NCI-H446 (cell line): ENCODE results near the gene ARHGEF18.
"Not testable (repeated sequence)": the region's sequence is repeated elsewhere in the genome, so short reads cannot be mapped to it uniquely, and the experiment has no call there.

Experiments used
- DNase-seq, 2 experiments: peaks; one replicate each; lab custom pipeline; 2025; lab: John Stamatoyannopoulos, UW

ARHGEF18 gene

GRCh38 chr19:7346997-7347396 lies 1.7 kb upstream of the ARHGEF18 start:
- not testable (repeated sequence) for DNase-seq

GRCh38 chr19:7349231-7349591 lies 474 bp downstream of the ARHGEF18 start:
- no peak for DNase-seq

DNA sequence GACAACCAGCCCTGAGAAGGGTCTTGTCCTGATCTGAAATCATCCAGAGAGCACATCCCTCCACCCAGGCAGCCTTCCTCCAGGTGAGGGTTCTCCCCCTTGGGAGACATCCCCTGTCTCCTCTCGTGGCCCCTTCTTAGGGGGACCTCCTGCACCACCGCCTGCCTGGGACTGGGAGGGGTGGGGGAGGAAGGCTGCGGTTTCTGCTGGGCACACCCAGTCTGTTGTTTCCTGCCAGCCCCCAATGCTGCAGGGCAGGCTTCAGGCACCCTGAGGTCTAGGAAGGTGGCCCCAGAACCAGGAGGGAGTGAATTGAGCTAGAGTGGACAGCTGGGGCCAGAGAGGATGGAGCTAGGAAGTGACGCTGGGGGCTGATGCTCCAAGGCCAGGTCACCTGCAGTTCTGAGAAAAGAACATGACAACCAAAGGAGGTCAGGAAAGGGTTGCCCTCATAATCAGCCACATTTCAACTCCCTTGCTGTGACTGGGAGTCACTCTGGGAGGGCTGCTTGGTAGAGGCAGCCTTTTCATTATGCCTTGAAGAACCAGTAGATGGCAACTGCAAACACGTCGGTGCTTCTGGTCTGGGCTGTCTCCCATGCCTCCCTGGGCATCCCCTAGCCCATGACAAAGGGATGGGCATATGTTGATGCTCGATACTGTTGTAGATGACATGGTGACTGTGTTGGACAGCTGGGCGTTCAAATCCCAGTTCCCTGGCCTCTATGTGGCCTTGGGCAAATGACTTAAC lies 1.4 kb downstream of the ARHGEF18 start:
- DNase-seq, result no peak

DNA sequence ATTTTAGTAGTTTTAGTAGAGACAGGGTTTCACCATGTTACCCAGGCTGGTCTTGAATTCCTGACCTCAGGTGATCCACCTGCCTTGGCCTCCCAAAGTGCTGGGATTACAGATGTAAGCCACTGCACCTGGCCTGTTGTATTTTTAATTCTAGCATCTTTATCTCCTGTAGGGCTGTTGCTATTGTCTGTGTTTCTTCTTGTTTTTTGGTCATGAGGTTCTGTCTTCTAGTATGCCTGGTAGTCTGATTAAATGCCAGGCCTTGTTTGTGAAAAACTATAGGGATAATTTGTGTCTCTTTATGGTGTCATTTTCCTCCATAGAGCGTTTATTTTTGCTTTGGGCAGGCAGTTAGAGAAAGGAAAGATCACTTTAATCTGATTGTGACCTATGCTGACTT lies 3.1 kb downstream of the ARHGEF18 start:
- no peak for DNase-seq

- DNase-seq, result no peak
Measured at GRCh38 chr19:7355151-7355820, 6.5 kb downstream of the ARHGEF18 start.

DNA sequence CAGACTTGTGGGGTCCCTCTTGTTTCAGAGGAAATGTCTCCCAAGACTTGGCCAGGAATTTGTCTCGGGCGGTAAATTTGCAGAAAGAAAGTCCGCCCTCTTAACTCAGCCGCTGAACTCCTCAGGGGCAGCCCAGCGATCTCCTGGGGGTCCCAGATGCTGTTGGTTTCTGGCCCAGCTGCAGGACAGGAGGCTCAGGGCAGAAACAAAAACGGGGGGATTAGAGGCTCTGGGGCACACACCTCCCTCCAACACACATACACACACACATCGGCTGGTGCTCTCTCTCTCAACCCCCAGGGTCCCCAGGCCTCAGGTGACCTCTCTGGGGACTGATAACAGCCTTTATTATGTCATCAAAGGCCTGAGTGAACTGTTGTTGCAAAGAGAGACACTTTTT lies 7.1 kb downstream of the ARHGEF18 start:
- DNase-seq, result no peak

DNA sequence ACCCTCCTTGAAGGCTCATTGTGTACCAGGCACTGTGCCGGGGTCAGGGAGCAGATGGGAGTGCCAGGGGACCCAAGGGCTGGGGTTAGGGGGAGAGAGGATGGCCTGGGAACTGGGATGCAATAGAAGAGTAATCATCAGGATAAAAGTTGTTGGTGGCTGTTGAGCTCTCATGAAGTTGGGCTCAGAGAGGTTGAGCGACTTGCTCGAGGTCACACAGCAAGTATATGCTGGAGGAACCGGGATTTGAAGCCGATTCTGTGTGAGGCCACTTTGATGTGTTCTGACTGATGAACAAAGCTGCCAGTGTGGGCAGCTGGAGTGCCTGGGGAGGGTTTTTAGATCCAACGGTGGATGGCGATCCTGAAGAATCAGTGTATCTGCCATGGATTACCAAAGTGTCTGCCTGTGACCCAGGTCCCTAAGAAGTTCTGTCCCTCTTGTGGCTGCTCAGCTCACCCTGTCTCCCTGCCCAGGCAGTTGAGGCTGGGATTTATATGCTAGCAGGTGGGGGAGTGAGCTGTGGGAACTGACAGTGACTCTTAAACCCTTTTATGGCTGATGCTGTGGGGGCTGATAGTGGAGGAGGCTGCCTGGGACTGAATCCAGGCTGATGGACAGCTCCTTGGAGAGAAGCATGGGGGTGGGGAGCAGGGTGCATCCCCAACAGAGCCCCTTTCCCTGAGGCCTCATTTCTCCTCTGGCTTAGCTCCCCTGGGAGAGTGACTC lies 8.3 kb downstream of the ARHGEF18 start:
- DNase-seq, result no peak

- DNase-seq, result no peak
Measured at GRCh38 chr19:7358102-7358597, 9.4 kb downstream of the ARHGEF18 start.

DNA sequence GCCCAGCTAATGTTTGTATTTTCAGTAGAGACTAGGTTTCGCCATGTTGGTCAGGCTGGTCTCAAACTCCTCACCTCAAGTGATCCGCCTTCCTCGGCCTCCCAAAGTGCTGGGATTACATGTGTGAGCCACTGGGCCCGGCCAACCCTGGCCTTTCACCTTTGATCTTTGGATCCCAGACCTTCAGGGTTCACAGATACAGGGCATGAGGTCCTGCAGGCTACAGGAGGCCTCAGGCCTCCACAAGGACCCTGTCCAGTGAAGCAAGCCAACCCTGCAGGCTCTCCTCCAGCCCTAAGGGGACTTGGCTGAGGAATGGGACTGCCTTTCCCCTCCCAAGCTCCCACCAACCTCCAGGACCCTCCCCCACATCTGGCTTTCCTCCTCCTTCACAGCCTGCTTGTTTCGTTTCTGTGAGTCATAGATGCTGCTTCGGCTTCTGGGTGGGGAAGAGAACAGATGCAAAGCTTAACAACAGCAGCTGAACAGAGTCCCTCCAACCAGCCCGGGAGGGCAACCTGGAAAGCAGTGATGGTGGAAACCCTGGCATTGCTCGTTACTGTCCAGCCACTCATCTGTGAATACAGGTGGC lies 11.8 kb downstream of the ARHGEF18 start:
- no peak for DNase-seq

- no peak for DNase-seq
Measured at GRCh38 chr19:7363225-7363624, 14.5 kb downstream of the ARHGEF18 start.

DNA sequence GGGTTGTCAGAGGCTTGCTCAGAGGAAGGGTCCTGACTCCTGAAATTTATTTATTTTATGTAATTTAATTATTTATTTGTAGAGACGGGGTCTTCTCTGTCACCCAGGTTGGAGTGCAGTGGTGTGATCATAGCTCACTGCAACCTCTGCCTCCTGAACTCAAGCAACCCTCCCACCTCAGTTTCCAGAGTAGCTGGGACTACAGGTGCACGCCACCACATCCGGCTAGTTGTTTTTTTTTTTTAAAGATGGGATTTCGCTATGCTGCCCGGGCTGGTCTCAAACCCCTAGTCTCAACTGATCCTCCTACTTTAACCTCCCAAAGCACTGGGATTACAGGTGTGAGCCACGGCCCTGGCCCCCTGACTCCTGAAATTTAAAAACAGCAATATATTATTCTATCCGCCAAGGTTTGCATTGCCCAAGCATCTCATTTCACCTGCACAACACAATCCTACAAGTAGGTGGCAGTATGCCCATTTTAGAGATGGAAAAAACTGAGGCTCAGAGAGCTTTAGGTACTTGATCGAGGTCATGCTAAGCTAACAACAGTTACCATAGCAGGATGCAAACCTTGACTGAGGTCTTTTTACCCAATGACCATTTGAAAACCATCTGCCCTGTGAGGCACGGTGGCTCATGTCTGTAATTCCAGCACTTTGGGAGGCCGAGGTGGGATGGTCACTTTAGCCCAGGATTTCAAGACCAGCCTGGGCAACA lies 18.1 kb downstream of the ARHGEF18 start:
- peak in 1 of 2 experiments; percentile 31 for DNase-seq

- DNase-seq, result no peak
Measured at GRCh38 chr19:7368456-7368855, 19.7 kb downstream of the ARHGEF18 start.

- DNase-seq, result not testable (repeated sequence)
Measured at GRCh38 chr19:7368866-7369265, 20.1 kb downstream of the ARHGEF18 start.

- no peak for DNase-seq
Measured at GRCh38 chr19:7370546-7370945, 21.8 kb downstream of the ARHGEF18 start.

GRCh38 chr19:7371001-7371400 lies 22.3 kb downstream of the ARHGEF18 start:
- DNase-seq, result no peak

DNA sequence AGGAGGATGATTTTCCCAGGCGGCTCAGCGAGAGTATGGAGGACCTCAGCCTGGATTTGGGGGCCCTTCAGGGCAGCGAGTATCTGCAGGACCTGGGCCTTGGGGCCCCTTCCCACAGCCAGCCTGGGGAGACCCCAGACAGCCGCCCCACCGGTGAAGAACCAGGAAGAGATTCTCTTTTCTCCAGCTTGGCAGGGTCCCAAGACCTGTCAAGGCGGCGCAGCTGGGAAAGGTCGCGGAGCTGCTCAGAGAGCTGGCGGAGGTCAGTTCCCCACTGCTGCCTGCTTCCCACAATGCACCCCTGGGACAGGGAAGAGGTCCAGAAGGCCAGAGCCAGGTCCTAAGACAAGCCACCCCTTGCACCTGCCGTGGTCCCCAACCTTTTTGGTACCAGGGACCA lies 24.1 kb downstream of the ARHGEF18 start:
- DNase-seq, result no peak

DNA sequence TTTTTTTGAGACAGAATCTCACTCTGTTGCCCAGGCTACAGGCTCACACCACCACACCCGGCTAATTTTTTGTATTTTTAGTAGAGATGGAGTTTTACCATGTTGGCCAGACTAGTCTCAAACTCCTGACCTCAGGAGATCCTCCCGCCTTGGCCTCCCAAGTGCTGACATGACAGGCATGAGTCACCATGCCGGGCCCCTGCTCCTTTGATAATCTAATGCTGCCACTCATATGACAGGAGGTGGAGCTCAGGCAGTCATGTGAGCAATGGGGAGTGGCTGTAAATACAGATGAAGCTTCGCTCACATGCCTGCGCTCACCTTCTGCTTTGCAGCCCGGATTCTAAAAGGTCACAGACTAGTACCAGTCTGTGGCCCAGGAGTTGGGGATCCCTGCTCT lies 25.1 kb downstream of the ARHGEF18 start:
- no peak for DNase-seq

- no peak for DNase-seq
Measured at GRCh38 chr19:7376151-7376852, 27.6 kb downstream of the ARHGEF18 start.

DNA sequence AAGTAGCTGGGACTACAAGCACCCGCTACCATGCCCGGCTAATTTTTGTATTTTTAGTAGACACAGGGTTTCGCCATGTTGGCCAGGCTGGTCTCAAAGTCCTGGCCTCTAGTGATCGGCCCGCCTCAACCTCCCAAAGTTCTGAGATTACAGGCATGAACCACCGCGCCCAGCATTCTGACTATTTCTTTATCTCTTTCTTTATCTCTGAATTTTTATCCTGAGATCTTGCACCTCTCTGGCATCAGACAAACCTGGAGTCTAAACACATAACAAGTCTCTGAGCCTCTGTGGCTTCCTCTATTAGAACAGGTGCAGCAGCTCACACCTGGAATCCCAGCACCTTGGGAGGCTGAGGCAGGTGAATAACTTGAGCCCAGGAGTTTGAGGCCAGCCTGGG lies 28.5 kb downstream of the ARHGEF18 start:
- DNase-seq, result no peak

DNA sequence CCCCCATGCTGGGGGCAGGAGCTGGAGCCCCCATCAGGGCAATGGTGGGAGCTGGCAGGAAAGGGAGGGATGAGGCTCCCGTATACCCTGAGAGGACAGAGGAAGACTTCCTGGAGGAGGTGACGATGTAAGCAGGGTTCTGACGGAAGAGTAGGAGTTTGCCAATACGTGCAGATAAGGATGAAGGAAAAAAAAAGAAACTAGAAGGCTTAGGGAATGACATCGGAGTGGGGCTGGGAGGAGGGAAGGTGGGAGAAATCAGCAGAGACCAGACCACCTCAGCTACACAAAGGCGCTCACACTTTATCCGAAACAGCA lies 32.3 kb downstream of the ARHGEF18 start:
- no peak for DNase-seq

- no peak for DNase-seq
Measured at GRCh38 chr19:7382694-7383093, 34.0 kb downstream of the ARHGEF18 start.
